GM18951 (cell line): ENCODE measurements around the gene ASAH2.
"Not testable (repeated sequence)": the region's sequence is repeated elsewhere in the genome, so short reads cannot be mapped to it uniquely, and the experiment has no call there.

Experiments used
- POLR2A ChIP-seq: IDR thresholded peaks from 4 replicates; pipeline ENCODE4 v1.6.1; 2011; ENCODE audit warnings: mild to moderate bottlenecking; ENCODE audit not compliant: insufficient read length, insufficient read depth; ENCODE audit errors: extremely low read depth
- in situ Hi-C: fragments of 300-500 bp; cut with MboI; formaldehyde crosslinking; loops from one replicate; pipeline ENCODE4 v1.12.0; 2022; ENCODE audit warnings: low sequenced_read_pairs, mixed read lengths, inconsistent platforms; ENCODE audit not compliant: unreplicated experiment

Gene ASAH2

GRCh38 chr10:50275650-50276235 lies 24.4 kb upstream of the ASAH2 start:
- TF ChIP-seq POLR2A: no peak
- in situ Hi-C loops: no loop called here

GRCh38 chr10:50272531-50272930 lies 21.2 kb upstream of the ASAH2 start:
- TF ChIP-seq POLR2A: no peak
- in situ Hi-C loops: no loop called here

DNA sequence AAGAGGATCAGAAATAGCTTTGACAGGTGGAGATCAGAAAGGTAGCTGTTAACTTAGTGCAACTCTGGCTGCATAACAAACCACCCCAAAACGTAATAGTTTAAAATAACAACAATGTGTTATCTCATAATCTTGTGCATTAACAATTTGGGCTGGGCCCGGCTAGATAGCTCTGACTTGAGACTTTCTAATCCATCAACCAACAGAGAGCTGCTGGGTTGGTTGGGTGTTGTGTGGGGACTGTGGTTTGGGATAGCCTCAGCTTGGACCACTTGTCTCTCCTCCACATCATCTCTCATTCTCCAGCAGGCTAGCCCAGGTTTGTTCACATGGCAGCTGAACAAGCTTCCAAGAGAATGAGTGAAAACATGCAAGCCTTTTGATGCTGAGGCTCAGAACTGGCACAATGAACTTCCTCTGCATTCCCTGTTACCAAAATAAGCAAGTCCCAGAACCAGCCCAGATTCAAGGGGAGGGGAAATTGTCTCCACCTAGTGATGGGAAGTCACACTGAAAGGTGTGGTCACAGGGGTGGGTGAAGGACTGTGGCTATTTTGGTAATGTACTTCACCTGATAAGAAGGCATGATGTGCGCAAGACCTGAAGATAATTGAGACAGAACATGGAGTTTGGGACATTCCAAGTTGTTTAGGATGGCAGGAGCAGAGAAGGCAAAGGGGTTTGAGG lies 20.4 kb upstream of the ASAH2 start:
- in situ Hi-C loops: no loop called here

DNA sequence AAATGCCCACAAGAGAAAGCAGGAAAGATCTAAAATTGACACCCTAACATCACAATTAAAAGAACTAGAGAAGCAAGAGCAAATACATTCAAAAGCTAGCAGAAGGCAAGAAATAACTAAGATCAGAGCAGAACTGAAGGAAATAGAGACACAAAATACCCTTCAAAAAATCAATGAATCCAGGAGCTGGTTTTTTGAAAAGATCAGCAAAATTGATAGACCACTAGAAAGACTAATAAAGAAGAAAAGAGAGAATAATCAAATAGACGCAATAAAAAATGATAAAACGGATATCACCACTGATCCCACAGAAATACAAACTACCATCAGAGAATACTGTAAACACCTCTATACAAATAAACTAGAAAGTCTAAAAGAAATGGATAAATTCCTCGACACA lies 16.6 kb upstream of the ASAH2 start:
- in situ Hi-C loops: not testable (repeated sequence)

More for the DNA sequence above, 20.4 kb upstream of the ASAH2 start:
- TF ChIP-seq POLR2A: no peak

- in situ Hi-C loops: not testable (repeated sequence)
These were observed 11.3 kb upstream of the ASAH2 start for GRCh38 chr10:50262625-50263024.

DNA sequence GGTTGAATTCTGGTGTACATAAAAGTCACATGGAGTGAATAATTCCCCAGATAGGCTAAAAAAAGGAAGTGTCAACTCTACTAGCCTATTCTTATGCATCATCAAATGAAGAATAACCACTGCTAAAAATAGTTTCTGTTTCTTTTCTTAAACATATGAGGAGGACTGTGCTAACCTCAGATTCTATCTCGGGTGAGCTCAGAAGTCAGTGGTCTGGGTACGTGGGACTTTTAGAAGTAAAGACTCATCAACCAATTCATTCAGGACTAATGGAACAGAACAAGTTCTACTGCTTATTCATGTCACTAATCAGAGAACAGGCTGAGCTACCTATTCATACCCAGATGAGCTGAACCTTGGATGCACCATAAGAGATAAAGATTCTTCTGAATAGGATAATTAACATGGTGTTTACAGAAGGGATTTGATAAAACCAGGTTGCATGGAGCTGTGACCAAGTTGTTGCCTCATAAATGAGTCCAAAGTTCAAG lies 9.5 kb upstream of the ASAH2 start:
- in situ Hi-C loops: no loop called here
- no peak for TF ChIP-seq POLR2A

DNA sequence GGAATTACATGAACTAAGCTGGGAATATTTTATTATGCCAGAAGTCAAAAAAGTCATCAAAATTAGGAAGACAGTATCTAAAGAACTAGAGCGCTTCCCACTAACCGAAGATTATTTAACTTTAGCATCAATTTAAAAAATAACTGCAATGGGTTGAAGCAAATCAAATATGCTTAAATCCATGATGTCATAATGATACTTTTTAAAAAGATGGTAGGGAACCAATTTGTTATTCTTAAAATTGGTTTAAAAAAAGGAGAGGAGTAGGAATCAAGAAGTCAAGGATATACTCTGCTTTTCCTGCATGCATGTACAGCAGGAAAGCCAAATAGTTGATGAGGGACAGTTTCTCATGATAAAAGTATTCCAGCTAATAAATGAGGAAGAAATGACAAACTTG lies 3.2 kb upstream of the ASAH2 start:
- no peak for TF ChIP-seq POLR2A
- in situ Hi-C loops: no loop called here

GRCh38 chr10:50250096-50250854 lies 1.0 kb downstream of the ASAH2 start:
- no peak for TF ChIP-seq POLR2A
- in situ Hi-C loops: no loop called here

DNA sequence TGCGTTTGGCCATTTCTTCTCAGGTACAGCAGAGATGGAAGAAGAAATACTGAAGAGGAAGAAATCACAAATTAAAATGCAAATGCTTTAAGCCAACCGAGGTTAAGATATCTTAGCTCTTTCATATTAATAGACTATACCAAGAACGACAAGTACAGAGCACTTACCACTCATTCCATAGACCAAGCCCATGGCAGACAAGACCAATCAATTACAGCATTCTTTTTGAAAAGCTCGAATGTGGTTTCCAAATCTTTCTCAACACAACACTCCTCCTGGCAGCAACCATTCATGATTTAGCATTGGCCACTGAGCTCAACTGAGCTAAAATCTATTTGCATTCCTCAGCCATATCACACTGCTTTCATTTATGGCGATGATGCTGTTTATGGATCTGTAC lies 2.7 kb downstream of the ASAH2 start:
- no peak for TF ChIP-seq POLR2A
- in situ Hi-C loops: no loop called here

GRCh38 chr10:50248062-50248461 lies 3.3 kb downstream of the ASAH2 start:
- TF ChIP-seq POLR2A: no peak
- in situ Hi-C loops: no loop called here

GRCh38 chr10:50244201-50244600 lies 7.1 kb downstream of the ASAH2 start:
- in situ Hi-C loops: no loop called here
- TF ChIP-seq POLR2A: no peak

GRCh38 chr10:50242777-50243176 lies 8.5 kb downstream of the ASAH2 start:
- in situ Hi-C loops: no loop called here
- TF ChIP-seq POLR2A: no peak

- in situ Hi-C loops: not testable (repeated sequence)
These were observed 9.8 kb downstream of the ASAH2 start for GRCh38 chr10:50241478-50241877.

GRCh38 chr10:50234486-50234885 lies 16.8 kb downstream of the ASAH2 start:
- in situ Hi-C loops: no loop called here
- TF ChIP-seq POLR2A: no peak
